ENCODE results near the gene TNS1.
"Not testable (repeated sequence)": the region's sequence is repeated elsewhere in the genome, so short reads cannot be mapped to it uniquely, and the experiment has no call there.

TNS1 gene

DNA sequence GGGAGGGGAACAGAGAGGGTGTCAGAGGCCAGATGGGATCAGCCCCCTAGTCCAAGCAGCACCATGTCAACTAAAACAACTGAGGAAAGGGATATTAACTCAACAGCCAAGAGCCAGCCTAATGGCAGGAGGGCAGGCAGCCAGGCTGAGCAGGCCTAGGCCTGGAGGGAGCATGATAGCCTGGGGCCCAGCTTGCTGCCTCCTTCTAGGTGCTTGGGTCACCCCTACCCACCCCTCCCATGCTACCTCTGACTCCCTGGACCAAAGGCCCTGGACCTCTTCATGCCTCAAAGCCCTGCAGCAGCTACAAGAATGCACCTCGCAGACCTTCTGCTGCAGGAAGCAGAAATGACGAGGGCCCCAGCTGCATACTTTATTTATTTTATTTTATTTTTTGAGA is 22.1 kb upstream of the TNS1 start:
- no peaks in the 10 kb centered on the region for H3K4me1 Mint-ChIP-seq
- DNase-seq (no peak), ATAC-seq (no peak)
- no peak overlapping the region for H3K4me3 Mint-ChIP-seq
- no peaks in the 10 kb centered on the region for H3K9me3 Mint-ChIP-seq
- no peak overlapping the region for H3K27ac Mint-ChIP-seq
- no peaks in the 10 kb centered on the region for H3K27me3 Mint-ChIP-seq
- no peaks in the 10 kb centered on the region for H3K36me3 Mint-ChIP-seq (ENCODE audit: low read depth)

DNA sequence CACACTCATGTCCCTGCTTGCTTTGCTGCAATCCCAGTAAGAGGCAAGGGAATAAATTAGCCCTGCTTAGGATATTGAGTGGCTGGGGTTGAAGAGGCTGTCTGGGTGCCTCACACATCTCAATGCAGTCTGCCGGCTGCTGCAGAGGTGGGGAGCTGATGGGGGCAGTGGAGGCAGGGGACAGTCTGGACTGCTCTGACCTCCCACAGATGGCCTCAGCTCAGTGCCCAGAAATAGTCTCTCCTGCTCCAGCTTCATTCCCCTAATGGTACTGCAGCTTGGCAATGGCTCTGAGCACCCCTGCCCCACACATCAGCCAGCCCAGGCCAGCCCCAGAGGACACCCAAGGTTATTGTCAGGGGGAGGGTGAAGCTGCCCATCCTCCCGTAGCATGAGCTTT is 21.5 kb upstream of the TNS1 start:
- Mint-ChIP-seq H3K4me3 (no peak overlapping the region), H3K36me3 (ENCODE audit: low read depth) (no peaks in the 10 kb centered on the region), H3K4me1 (no peaks in the 10 kb centered on the region), H3K27me3 (no peaks in the 10 kb centered on the region), H3K9me3 (no peaks in the 10 kb centered on the region), H3K27ac (no peak overlapping the region)
- no peak for DNase-seq
- ATAC-seq, result no peak

DNA sequence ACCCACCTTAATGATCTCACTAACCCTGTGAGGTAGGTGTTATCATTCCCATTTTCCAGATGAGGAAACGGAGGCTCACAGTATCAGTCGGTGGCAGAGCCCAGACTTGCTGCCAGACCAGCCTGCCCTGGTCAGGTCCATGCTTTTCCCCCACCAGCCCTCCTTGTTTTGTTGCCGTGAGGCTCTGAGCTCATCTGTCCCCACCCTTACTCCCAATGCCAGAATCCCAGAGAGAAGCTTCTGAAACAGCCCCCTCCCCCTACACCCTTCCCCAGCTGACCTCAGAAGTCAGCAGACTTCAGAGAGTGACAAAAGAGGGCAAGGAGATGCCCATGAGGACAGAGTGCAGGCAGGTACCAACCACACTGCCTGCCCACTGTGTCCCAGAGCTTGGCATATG is 20.8 kb upstream of the TNS1 start:
- Mint-ChIP-seq H3K27me3 (no peaks in the 10 kb centered on the region), H3K4me3 (no peak overlapping the region), H3K9me3 (no peaks in the 10 kb centered on the region), H3K36me3 (ENCODE audit: low read depth) (no peaks in the 10 kb centered on the region), H3K4me1 (no peaks in the 10 kb centered on the region), H3K27ac (no peak overlapping the region)
- ATAC-seq (no peak), DNase-seq (no peak)

DNA sequence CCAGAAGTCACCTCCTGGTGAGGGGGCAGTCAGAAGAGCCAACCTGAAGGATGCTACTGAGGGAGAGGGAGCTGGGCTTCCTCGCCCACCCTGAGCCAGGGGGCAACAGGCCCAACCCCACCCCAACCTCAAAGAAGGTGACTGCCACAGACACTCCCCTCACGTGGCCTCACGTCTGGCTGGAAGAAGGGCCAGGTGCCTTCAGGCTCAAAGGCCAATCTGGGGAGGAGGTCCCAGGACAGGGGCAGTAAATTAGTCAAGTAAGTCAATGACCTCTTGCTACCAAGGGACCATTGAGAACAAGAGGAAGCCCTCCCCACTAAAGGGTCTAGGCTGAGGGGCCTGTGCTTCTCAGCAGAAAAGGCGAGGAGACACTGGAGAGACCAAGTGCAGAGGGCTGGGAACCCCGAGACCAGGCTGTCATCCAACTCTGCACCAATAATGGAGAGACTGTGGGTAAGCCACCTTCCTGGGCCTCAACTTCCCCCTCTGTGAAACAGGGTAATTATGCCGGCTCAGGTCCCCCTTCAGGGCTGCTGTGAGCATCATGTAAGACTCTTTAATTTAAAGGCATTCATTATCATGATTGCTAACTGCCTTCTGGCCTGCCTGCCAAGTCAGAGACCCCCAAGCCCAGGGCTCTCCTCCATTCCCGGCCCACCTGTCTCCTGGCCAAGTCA is 20.2 kb upstream of the TNS1 start:
- no peak for ATAC-seq

DNA sequence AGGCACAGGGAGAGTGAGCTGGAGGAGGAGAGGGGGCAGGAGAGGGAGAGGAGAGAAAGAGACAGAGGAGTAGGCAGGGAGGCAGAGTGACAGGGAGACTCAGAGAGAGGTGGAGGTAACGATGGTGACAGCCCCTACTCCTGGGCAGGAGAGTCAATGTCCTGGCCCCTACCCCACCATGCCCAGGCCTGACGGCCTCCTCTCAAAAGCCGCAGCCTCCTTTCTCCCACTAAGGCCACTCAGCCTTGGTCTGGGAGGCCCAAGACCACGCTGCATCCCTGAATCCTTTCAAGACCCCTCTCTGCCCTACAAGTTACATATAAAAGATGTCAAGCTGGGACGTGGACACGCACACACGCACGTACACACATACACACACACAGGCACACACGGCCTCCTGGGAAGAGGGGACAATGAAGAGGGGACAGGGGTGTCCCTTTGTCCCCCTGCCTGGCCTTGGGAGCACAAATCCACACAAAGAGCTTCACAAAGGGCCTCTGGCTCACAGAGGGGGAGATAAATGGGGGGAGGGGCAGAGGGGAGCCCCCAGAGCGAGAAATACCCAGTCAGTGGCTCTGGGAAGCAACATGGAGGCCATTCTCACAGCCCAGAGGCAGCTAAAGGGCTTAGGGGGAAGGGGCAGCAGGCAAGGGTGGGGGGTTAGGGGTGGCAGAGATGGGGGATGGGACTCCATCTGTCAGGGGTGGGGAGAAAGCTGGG is 19.5 kb upstream of the TNS1 start:
- H3K4me1 Mint-ChIP-seq, result no peaks in the 10 kb centered on the region
- H3K36me3 Mint-ChIP-seq (ENCODE audit: low read depth), result no peaks in the 10 kb centered on the region
- H3K4me3 Mint-ChIP-seq, result no peak overlapping the region
- DNase-seq (no peak), ATAC-seq (no peak)
- H3K27me3 Mint-ChIP-seq, result no peaks in the 10 kb centered on the region
- H3K9me3 Mint-ChIP-seq, result no peaks in the 10 kb centered on the region
- no peak overlapping the region for H3K27ac Mint-ChIP-seq

More for the DNA sequence above, 20.2 kb upstream of the TNS1 start:
- Mint-ChIP-seq H3K27ac (no peak overlapping the region), H3K9me3 (no peaks in the 10 kb centered on the region), H3K4me1 (no peaks in the 10 kb centered on the region), H3K4me3 (no peak overlapping the region), H3K27me3 (no peaks in the 10 kb centered on the region), H3K36me3 (ENCODE audit: low read depth) (no peaks in the 10 kb centered on the region)
- DNase-seq, result no peak

DNA sequence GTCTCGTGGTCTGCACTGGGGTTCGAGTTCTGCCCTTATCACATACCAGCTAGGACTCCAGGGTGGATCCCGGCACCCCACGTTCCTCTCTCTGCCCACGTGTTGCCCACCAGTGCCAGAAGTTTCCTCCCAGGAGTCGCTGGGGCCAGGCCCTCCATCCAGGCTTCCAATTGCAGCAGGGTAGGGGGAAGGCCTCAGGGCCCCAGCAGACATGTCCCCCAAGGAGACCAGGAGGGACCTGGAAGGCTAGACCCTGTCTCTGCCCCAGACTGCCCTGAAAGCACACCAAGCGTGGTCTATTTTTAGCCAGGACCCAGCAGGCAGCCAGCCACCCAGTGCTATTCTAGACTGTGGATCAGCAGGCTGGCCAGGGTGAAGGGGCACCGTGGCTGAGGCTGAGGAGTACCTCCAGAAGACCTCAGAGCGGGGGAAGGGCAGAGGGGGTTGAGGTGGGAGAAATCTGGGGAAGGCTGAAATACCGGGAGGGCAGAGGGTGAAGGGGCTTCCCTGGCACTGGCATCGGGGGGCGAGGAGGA is 18.8 kb upstream of the TNS1 start:
- no peak for DNase-seq
- no peak overlapping the region for H3K27ac Mint-ChIP-seq
- no peaks in the 10 kb centered on the region for H3K36me3 Mint-ChIP-seq (ENCODE audit: low read depth)

DNA sequence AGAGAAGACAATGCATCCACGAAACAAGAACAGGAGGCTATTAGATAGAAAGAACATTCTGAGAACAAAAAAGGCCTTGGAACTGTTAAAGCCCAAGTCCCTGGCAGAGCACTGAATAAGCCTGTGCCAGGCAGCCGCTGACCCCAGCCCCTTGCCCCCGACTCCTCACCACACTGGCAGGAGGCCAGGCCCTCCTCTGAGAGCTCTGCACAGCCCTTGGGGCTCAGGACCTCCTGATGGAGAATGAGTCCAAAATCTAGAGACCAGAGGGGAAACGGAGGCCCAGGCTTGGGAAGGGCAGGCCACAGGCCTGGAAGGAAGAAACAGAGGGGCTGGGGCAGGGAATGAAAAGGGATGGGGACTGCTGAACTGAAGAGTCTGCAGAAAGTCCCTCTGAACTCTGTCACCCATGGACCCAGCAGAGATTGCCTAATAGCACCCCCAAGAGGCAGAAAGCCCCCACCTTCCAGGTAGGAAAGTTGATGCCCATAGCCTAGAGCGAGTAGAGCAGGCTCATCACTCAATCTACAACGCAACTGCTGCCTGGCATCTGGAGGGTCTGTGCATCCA is 18.3 kb upstream of the TNS1 start:
- H3K4me1 Mint-ChIP-seq, result no peaks in the 10 kb centered on the region
- no peak overlapping the region for H3K27ac Mint-ChIP-seq
- DNase-seq (no peak), ATAC-seq (no peak)
- no peaks in the 10 kb centered on the region for H3K9me3 Mint-ChIP-seq
- H3K27me3 Mint-ChIP-seq, result peaks cover 4% of the 10 kb centered on the region
- no peak overlapping the region for H3K4me3 Mint-ChIP-seq
- no peaks in the 10 kb centered on the region for H3K36me3 Mint-ChIP-seq (ENCODE audit: low read depth)

More for the DNA sequence above, 18.8 kb upstream of the TNS1 start:
- peaks cover 2% of the 10 kb centered on the region for H3K27me3 Mint-ChIP-seq
- H3K4me3 Mint-ChIP-seq, result no peak overlapping the region
- no peaks in the 10 kb centered on the region for H3K9me3 Mint-ChIP-seq
- ATAC-seq, result no peak
- H3K4me1 Mint-ChIP-seq, result no peaks in the 10 kb centered on the region

DNA sequence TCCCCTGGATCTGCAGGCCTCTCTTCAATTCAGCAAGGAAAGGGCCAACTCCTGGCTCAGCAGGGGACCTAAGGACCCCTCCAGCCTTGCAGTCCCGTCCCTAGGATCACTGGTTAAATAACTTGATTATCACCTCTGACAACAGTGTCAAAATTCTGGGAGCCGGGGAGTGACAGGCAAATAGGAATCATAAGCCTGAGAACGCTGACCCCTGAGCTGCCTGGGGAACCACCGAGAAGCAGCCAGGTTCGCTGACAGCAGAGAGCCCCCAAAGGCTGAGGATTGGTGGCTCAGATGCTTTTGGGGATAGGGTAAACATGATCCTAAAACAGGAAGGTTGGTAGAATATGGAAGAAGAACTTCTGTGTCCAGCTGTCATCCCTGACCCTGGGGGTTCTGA is 17.5 kb upstream of the TNS1 start:
- DNase-seq (no peak), ATAC-seq (no peak)
- Mint-ChIP-seq H3K9me3 (no peaks in the 10 kb centered on the region), H3K27me3 (peaks cover 4% of the 10 kb centered on the region), H3K4me3 (no peak overlapping the region), H3K27ac (no peak overlapping the region), H3K36me3 (ENCODE audit: low read depth) (no peaks in the 10 kb centered on the region), H3K4me1 (no peaks in the 10 kb centered on the region)

DNA sequence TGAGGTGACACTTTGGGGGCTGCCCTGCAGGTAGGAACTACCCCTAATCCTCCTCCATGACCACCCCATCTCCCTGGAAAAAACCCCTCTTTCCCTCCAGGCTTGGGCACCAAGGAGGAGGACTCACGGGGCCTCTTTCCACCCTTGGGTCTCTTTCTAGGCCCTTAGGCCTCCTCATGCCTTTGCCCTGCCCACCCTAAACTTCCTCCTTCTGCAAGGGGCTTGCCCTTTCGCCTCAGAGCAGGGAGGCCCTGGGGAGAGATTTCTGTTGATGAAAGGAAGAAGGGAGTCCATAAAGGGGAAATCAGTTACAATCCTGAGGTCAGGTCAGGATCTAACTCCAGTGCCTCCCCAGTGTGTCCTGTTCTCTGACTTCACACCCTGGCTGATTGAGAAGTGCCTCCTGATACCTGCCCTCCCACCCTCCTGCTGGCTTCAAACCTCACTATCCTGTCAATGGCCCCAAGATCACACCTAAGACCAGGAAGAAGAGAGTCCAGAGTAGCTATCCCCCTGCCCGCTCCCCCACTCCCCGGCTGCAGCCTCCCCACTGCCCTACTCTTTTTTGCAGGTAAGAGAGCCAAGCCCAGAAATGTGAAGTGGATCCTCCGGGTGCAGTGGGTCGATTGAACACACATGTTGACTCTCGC is 16.7 kb upstream of the TNS1 start:
- Mint-ChIP-seq H3K4me3 (no peak overlapping the region), H3K9me3 (no peaks in the 10 kb centered on the region), H3K27me3 (peaks cover 4% of the 10 kb centered on the region), H3K4me1 (no peaks in the 10 kb centered on the region), H3K27ac (no peak overlapping the region), H3K36me3 (ENCODE audit: low read depth) (no peaks in the 10 kb centered on the region)
- DNase-seq (no peak), ATAC-seq (no peak)

DNA sequence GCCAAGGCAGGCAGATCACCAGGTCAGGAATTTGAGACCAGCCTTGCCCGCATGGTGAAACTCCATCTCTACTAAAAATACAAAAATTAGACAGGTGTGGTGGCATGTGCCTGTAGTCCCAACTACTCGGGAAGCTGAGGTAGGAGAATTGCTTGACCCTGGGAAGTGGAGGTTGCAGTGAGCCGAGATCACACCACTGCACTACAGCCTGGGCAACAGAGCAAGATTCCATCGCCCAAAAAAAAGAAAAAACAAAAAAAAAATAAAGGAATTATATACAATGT is 16.0 kb upstream of the TNS1 start:
- not testable (repeated sequence) for H3K4me3 Mint-ChIP-seq, H3K27ac Mint-ChIP-seq, H3K4me1 Mint-ChIP-seq

DNA sequence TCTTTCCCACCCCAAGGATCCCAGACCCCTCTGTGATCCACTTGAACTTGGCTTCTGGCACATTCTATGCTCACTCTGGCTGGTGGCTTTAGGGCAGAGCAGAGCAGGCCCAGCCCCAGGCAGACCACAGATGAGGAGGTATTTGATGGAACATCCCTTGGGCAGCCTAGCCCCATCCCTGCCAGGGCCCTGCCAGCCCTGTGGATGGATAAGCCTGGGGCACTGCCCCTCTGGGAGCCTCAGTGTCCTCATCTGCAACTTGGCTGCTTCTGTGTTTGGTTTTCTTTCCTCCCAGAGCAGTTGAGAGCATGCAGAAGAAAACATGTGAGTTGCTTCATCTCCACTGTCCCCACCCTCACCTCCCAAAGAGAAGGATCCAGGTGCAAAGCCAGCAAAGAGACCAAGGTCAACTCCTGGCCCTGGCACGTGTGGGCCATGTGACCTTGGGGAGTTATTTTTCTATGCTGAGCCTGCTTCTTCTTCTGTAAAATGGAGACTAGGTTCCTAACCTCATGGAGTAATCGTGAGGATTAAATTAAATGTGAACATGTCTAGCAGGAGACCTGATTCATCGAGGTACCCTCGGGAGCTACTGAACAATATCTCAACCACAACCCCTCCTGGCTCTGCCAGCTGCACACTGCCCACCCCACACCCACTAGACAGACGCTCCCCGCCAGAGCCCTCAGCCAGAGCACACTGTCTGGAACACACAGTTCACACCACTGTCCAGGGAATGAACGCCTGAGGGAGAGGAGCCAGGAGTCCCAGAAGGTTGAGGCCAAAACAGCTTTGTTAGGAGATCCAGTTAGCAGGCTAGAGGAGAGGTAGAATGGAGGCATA is 14.6 kb upstream of the TNS1 start:
- Mint-ChIP-seq H3K4me1 (no peaks in the 10 kb centered on the region), H3K36me3 (ENCODE audit: low read depth) (no peaks in the 10 kb centered on the region), H3K27me3 (peaks cover 7% of the 10 kb centered on the region), H3K9me3 (no peaks in the 10 kb centered on the region), H3K4me3 (no peak overlapping the region), H3K27ac (no peak overlapping the region)
- DNase-seq (no peak), ATAC-seq (peak; percentile 14)

More for the DNA sequence above, 16.0 kb upstream of the TNS1 start:
- not testable (repeated sequence) for DNase-seq; H3K36me3 Mint-ChIP-seq (ENCODE audit: low read depth); ATAC-seq; H3K27me3 Mint-ChIP-seq; H3K9me3 Mint-ChIP-seq

DNA sequence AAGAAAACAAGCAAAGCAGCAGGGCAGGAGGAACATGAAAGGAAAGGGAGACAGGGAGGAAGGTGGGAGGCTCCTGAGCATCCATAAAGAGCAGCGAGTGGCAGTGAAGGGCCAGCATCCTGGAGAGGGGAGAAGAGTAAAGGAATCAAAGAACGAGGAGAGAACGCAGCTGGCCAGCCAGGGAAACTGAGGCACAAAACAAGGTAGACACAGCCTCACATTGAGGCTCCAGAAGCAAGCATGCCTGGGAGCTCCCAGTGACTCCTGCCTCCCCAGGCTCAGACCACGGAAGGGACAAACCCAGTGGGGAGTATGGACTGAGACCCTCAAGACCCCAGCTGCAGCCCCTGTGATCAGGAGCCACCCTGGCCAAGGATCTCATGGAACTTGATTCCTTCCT is 14.0 kb upstream of the TNS1 start:
- H3K36me3 Mint-ChIP-seq (ENCODE audit: low read depth), result no peaks in the 10 kb centered on the region

DNA sequence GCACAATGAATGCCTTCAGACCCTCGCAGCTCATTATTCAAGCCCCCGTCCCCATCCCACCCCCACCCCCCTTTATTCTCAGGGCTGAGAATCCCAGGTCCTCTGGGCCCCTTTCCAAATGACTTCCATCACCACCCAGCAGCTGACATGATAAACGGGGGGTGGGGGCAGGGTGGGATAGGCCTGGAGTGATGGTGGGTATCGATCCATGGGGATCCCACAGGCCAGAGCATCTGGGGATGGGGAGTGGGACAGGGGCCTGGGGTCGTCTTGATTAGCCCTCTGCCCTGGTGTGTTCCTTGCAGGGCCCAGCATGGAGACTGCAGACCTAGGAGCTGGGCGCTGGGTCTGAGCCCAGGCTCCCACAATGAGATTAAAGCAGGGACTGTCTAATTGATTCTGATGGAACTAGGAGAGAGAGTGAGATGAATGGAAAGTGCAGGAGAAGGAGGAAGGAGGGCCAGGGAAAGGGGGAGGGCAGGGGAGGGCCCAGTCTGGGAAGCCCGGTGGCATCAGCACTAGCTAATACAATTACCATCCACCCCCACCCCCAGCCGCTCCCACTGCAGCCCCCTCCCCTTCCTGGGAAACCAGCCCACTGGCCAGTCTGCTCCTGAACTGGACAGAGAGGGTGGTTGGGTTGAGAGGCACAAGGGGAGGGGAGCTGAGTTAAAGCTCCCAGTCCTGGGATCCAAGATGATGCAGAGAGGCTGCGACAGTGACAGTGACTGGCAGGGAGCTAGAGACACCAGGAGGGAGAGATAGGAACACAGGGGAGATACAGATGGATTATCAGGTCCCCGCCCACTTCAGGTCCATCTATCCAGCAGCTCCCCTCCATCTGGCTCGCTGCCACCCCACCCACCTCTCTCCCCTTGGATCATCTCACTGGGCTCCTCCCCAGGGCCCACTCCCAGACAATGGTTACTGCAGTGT is 13.1 kb upstream of the TNS1 start:
- H3K27me3 Mint-ChIP-seq, result peaks cover 22% of the 10 kb centered on the region
- no peaks in the 10 kb centered on the region for H3K4me1 Mint-ChIP-seq
- no peak overlapping the region for H3K27ac Mint-ChIP-seq
- DNase-seq (no peak), ATAC-seq (no peak)
- no peaks in the 10 kb centered on the region for H3K9me3 Mint-ChIP-seq
- H3K36me3 Mint-ChIP-seq (ENCODE audit: low read depth), result no peaks in the 10 kb centered on the region
- no peak overlapping the region for H3K4me3 Mint-ChIP-seq

More for the DNA sequence above, 14.0 kb upstream of the TNS1 start:
- ATAC-seq, result no peak
- Mint-ChIP-seq H3K4me3 (no peak overlapping the region), H3K9me3 (no peaks in the 10 kb centered on the region), H3K27ac (no peak overlapping the region), H3K4me1 (no peaks in the 10 kb centered on the region), H3K27me3 (peaks cover 13% of the 10 kb centered on the region)
- no peak for DNase-seq
